K562 (cell line): Measurements from ENCODE around the gene NKAPL. TPM values are rescaled to one million over a fixed set of nuclear protein-coding genes. Genes with fewer than 3 reads are reported as not detected.

Experiments
- ATAC-seq: fragments of 200-7000 bp; cut with Tn5 transposase; 3 replicates; pipeline ENCODE4 v1.9.1; 2020; ENCODE audit warnings: moderate library complexity
- BruUV-seq: library from RNA; stranded (reverse); fragments of 400-500 nt; replicated peaks from 2 replicates; lab custom pipeline; 2021; lab: Mats Ljungman, UMichigan
- CTCF ChIA-PET: fragments of 300-600 bp; formaldehyde crosslinking; extraction: SDS; loops from one replicate; lab custom pipeline; 2021; ENCODE audit warnings: low intra/inter-chr PET ratio; lab: Yijun Ruan, JAX
- POLR2A ChIA-PET: fragments of 300-600, 350-650 bp; sonication (Branson Sonifier 250); formaldehyde crosslinking; extraction: SDS; loops from one replicate; lab custom pipeline; 2021; ENCODE audit warnings: antibody characterized with exemption, inconsistent platforms; lab: Yijun Ruan, JAX
- DNase-seq, 4 experiments: peaks; one replicate each; pipeline versions ENCODE4 v3.0.0 to v3.0.0-alpha.2; 2011 to 2018; ENCODE audit warnings: low spot score in 3 of 4, mixed read lengths in 3 of 4; ENCODE audit errors: extremely low read depth in 1 of 4
- FAIRE-seq: peaks from 2 replicates; lab custom pipeline; 2011; peaks lifted over from hg19 to GRCh38; lab: Jason Lieb, UNC
- H2AFZ ChIP-seq: 2 replicates; pipeline ENCODE4 v1.6.0; 2011; ENCODE audit warnings: low read depth, low read length, control low read depth, inconsistent platforms
- H3K27ac ChIP-seq: fragments of 200-600 bp; 3 replicates; pipeline ENCODE4 v1.8.0; 2011; ENCODE audit warnings: low read depth, mild to moderate bottlenecking, control low read depth, inconsistent platforms, low read length, moderate library complexity, mixed read lengths; ENCODE audit errors: extremely low read depth
- H3K27me3 ChIP-seq, 2 experiments: fragments of 300-600 bp in 1 of 2; 2 replicates in 1 of 2; 3 replicates in 1 of 2; pipeline versions ENCODE4 v1.6.0 to v1.8.0; 2011; ENCODE audit warnings: inconsistent platforms in 2 of 2, low read length in 2 of 2, mild to moderate bottlenecking in 1 of 2, mixed read lengths in 1 of 2, moderate library complexity in 1 of 2; ENCODE audit not compliant: control insufficient read depth in 2 of 2, insufficient read depth in 2 of 2
- H3K36me3 ChIP-seq: fragments of 300-600 bp; 3 replicates; pipeline ENCODE4 v1.8.0; 2011; ENCODE audit warnings: mild to moderate bottlenecking, low read length, inconsistent platforms; ENCODE audit not compliant: control insufficient read depth, insufficient read depth
- H3K4me1 ChIP-seq, 2 experiments: fragments of 200-600 bp in 1 of 2; replicated peaks in 1 of 2; 2 replicates in 1 of 2; 3 replicates in 1 of 2; pipeline versions ENCODE4 v1.5.1 to v1.8.0; 2011; ENCODE audit warnings: inconsistent platforms in 2 of 2, low read length in 2 of 2, mild to moderate bottlenecking in 1 of 2, mixed read lengths in 1 of 2, moderate library complexity in 1 of 2; ENCODE audit not compliant: control insufficient read depth in 2 of 2, insufficient read depth in 2 of 2
- H3K4me2 ChIP-seq: 2 replicates; pipeline ENCODE4 v1.6.1; 2011; ENCODE audit warnings: low read length, control low read depth, inconsistent platforms, mixed read lengths; ENCODE audit not compliant: insufficient read depth
- H3K4me3 ChIP-seq: fragments of 200-600 bp; sonication (generic), shearing (Covaris generic); 2 replicates; pipeline ENCODE4 v1.5.1; 2016; ENCODE audit warnings: control low read depth, inconsistent platforms
- H3K79me2 ChIP-seq: fragments of 200-600 bp; 3 replicates; pipeline ENCODE4 v1.8.0; 2011; ENCODE audit warnings: low read length, inconsistent platforms; ENCODE audit not compliant: control insufficient read depth, insufficient read depth
- H3K9ac ChIP-seq, 2 experiments: 2 replicates each; pipeline versions ENCODE4 v1.6.0 to v1.6.1; 2011; ENCODE audit warnings: low read depth in 2 of 2, low read length in 2 of 2, control low read depth in 1 of 2, inconsistent platforms in 1 of 2, mild to moderate bottlenecking in 1 of 2, mixed read lengths in 1 of 2; ENCODE audit not compliant: insufficient read depth in 1 of 2
- H3K9me1 ChIP-seq: one replicate; pipeline ENCODE4 v1.6.0; 2011; ENCODE audit warnings: inconsistent platforms, mild to moderate bottlenecking, low read length, moderate library complexity; ENCODE audit not compliant: control insufficient read depth, insufficient read depth
- H3K9me3 ChIP-seq: replicated peaks from 2 replicates; pipeline ENCODE4 v1.5.1; 2011; ENCODE audit warnings: low read depth, low read length, inconsistent platforms; ENCODE audit not compliant: control insufficient read depth, insufficient read depth
- H4K20me1 ChIP-seq: replicated peaks from 2 replicates; pipeline ENCODE4 v1.6.1; 2011; ENCODE audit warnings: low read length, inconsistent platforms, mixed read lengths; ENCODE audit not compliant: control insufficient read depth, insufficient read depth
- DACH1 ChIP-seq: fragments of 450-650 bp; IDR thresholded peaks from 2 replicates; pipeline ENCODE4 v1.6.1; 2018; ENCODE audit not compliant: partially characterized antibody
- EZH2 ChIP-seq: IDR thresholded peaks from 2 replicates; pipeline ENCODE4 v1.6.1; 2012; ENCODE audit warnings: low read depth, mild to moderate bottlenecking, inconsistent platforms, low read length, borderline replicate concordance
- HSF4 ChIP-seq: fragments of 250-450 bp; sonication (Bioruptor Pico); IDR thresholded peaks from 2 replicates; pipeline ENCODE4 v2.1.2; 2022; ENCODE audit warnings: mild to moderate bottlenecking, moderate library complexity, borderline replicate concordance
- NR2C2 ChIP-seq, 2 experiments: fragments of 200-800 bp in 1 of 2; sonication (Bioruptor generic) in 1 of 2; sonication (generic) in 1 of 2; formaldehyde crosslinking in 1 of 2; IDR thresholded peaks; 2 replicates each; pipeline versions ENCODE4 v1.6.1 to v1.8.0; 2016 to 2022; ENCODE audit warnings: mild to moderate bottlenecking in 1 of 2, missing compliant biosample characterization in 1 of 2, missing genetic modification characterization in 1 of 2, missing genetic modification reagents in 1 of 2
- SPI1 ChIP-seq: IDR thresholded peaks from 2 replicates; pipeline ENCODE4 v1.6.1; 2011; ENCODE audit warnings: low read depth, low read length, control low read depth, borderline replicate concordance
- TCF15 ChIP-seq: fragments of 250-450 bp; sonication (Bioruptor Pico); IDR thresholded peaks from 2 replicates; pipeline ENCODE4 v1.8.0; 2022; ENCODE audit warnings: moderate library complexity, mild to moderate bottlenecking, inconsistent platforms
- ZBTB11 ChIP-seq, 3 experiments: fragments of 200-800 bp in 1 of 3; fragments of 250-450 bp in 1 of 3; fragments of 450-650 bp in 1 of 3; sonication (Bioruptor Pico) in 1 of 3; sonication (Bioruptor generic) in 1 of 3; formaldehyde crosslinking in 1 of 3; IDR thresholded peaks; 2 replicates each; pipeline versions ENCODE4 v1.6.1 to v1.8.0; 2016 to 2022; ENCODE audit warnings: mild to moderate bottlenecking in 2 of 3, missing genetic modification characterization in 2 of 3, missing compliant biosample characterization in 1 of 3, moderate library complexity in 1 of 3
- ZBTB26 ChIP-seq: fragments of 450-650 bp; formaldehyde crosslinking; IDR thresholded peaks from 2 replicates; pipeline ENCODE4 v1.4.0; 2022; ENCODE audit warnings: missing genetic modification characterization
- ZBTB43 ChIP-seq: sonication (generic); formaldehyde crosslinking; IDR thresholded peaks from 2 replicates; pipeline ENCODE4 v1.8.0; 2023; ENCODE audit warnings: mild to moderate bottlenecking, missing genetic modification reagents
- ZNF224 ChIP-seq: sonication (generic); formaldehyde crosslinking; IDR thresholded peaks from 2 replicates; pipeline ENCODE4 v1.8.0; 2022; ENCODE audit warnings: mild to moderate bottlenecking, missing genetic modification reagents
- ZNF253 ChIP-seq: fragments of 250-450 bp; sonication (Bioruptor Pico); conservative IDR thresholded peaks from 2 replicates; pipeline ENCODE4 v1.6.1; 2021; ENCODE audit warnings: mild to moderate bottlenecking
- ZSCAN29 ChIP-seq: fragments of 450-650 bp; IDR thresholded peaks from 2 replicates; pipeline ENCODE4 v1.6.1; 2017
- WGBS: fragments of 100-300 bp; shearing (Covaris generic); methylation state at CpG from one replicate; pipeline ENCODE4 v1.1.6; 2016; ENCODE audit warnings: low coverage, mixed read lengths; ENCODE audit not compliant: insufficient coverage; ENCODE audit errors: missing lambda C conversion rate; 5-methylcytosine and 5-hydroxymethylcytosine counted together
- in situ Hi-C: fragments of 300-500 bp; cut with MboI; formaldehyde crosslinking; loops from 4 replicates; pipeline ENCODE4 v1.15.0; 2018; ENCODE audit warnings: inconsistent platforms, mixed read lengths
- intact Hi-C: fragments of 100-400 bp; cut with micrococcal nuclease; formaldehyde crosslinking; loops from 2 replicates; pipeline ENCODE4 v1.14.2; 2022
- polyA plus RNA-seq, 8 experiments: library from polyadenylated mRNA; depleted of rRNA in 4 of 8; stranded (reverse) in 5 of 8; unstranded in 3 of 8; fragments of >200 nt; fragmentation: Nextera tagmentation in 2 of 8; fragmentation: Illumina TruSeq in 1 of 8; extraction: Ambion mirVana in 2 of 8; extraction: Trizol in 1 of 8; gene quantifications; 2 replicates each; pipeline versions ENCODE4 v1.2.1 to v1.2.3, GENCODE V29; 2011 to 2014; ENCODE audit warnings: inconsistent platforms in 1 of 8, missing spikeins in 1 of 8
- total RNA-seq, 7 experiments: library from RNA; depleted of rRNA in 6 of 7; stranded (reverse); fragments of >200 nt in 6 of 7; fragmentation: Illumina TruSeq in 2 of 7; extraction: Trizol in 2 of 7; gene quantifications; 2 replicates each; pipeline versions ENCODE4 v1.2.1 to v1.2.3, GENCODE V29; 2011 to 2021; ENCODE audit warnings: low replicate concordance in 1 of 7

NKAPL gene
- total and polyA plus RNA-seq, 9 of the 15 experiments (the other 6 are each of a cell fraction or from before 2014, with no cell fraction given): not detected

- Histone ChIP-seq H3K27me3 (no peaks in the 10 kb centered on the region), H3K27ac (peak within 1 kb of the TSS; percentile 60), H2AFZ (peak within 1 kb of the TSS; percentile 97), H3K4me2 (peak within 1 kb of the TSS; percentile 99), H3K4me1 (peaks cover 10 to 24% of the 10 kb centered on the region in 2 experiments), H3K36me3 (peaks cover 15% of the 10 kb centered on the region; the same call in 2 of the 3 replicates), H4K20me1 (no peaks in the 10 kb centered on the region), H3K9me3 (0 out of 2 replicates have a peak, but pooled peaks cover 2% of the 10 kb centered on the region), H3K4me3 (peak within 1 kb of the TSS; percentile 73), H3K9me1 (no peaks in the 10 kb centered on the region), H3K79me2 (peaks cover 19% of the 10 kb centered on the region), H3K9ac (peak within 1 kb of the TSS; percentile 77 to 96)
- ATAC-seq: peak; percentile 94
- peak; percentile 95 for FAIRE-seq
- POLR2A ChIA-PET: interaction anchor here (0.5 to 8.3 kb wide), 10 partner anchors 16 to 149 kb away, joined by 3 to 73 read pairs (median 4); partner anchors contain the start of genes PGBD1, ZKSCAN8, ZSCAN26 and ZSCAN31
- in situ Hi-C loops (no loop called here), intact Hi-C loops (loop anchor here (1.0 kb wide), 3 partner anchors 27 to 116 kb away; partner anchors contain the start of genes ZKSCAN8 and ZSCAN9)
- peak; percentile 82 to 96 (median 88) for DNase-seq
- CTCF ChIA-PET: interaction anchor here (0.8 kb wide), 1 partner anchor 99 kb away, joined by 3 read pairs; no protein-coding TSS in a partner anchor
- WGBS: 3% methylated on average over 14 of the region's 14 CpGs
- no TSS peak for BruUV-seq
- TF ChIP-seq HSF4 (CRISPR knock-in tag) (0 out of 2 replicates have a peak, but pooled peaks have one; percentile 28), ZBTB26 (CRISPR knock-in tag) (peak; percentile 96), TCF15 (CRISPR knock-in tag) (no peak), ZNF224 (CRISPR knock-in tag) (no peak), ZBTB43 (CRISPR knock-in tag) (0 out of 2 replicates have a peak, but pooled peaks have one; percentile 33), ZNF253 (CRISPR knock-in tag) (no peak), ZBTB11 (CRISPR knock-in tag; IDR thresholded peaks at IDR 0.05) (peak; percentile 91 to 98 (median 97)), ZSCAN29 (no peak), NR2C2 (CRISPR knock-in tag; IDR thresholded peaks at IDR 0.05) (0 out of 2 replicates have a peak, but pooled peaks have one; percentile 60), NR2C2 (tag; IDR thresholded peaks at IDR 0.05) (peak; percentile 75), SPI1 (peak; percentile 84; the same call in 1 of the 2 replicates), DACH1 (no peak), EZH2 (no peak)
Measured at GRCh38 chr6:28252009-28252975, 6.8 kb upstream of the NKAPL start, which contains the start of gene ZKSCAN4. TSS of gene ZKSCAN4 (minus strand) at chr6:28252269. CDS start at chr6:28251980, 289 bp downstream.
